Neuronal stem cell (in vitro differentiated cells): Measurements from ENCODE around the gene GRN.
"Not testable (repeated sequence)": the region's sequence is repeated elsewhere in the genome, so short reads cannot be mapped to it uniquely, and the experiment has no call there.

ENCODE experiments used
- DNase-seq: peaks from one replicate; pipeline ENCODE4 v3.0.0-alpha.2; 2013; ENCODE audit warnings: low spot score
- H2AFZ ChIP-seq: one replicate; pipeline ENCODE4 v1.6.1; 2013; ENCODE audit warnings: mild to moderate bottlenecking, low read length, inconsistent platforms
- H2AK5ac ChIP-seq: 2 replicates; pipeline ENCODE4 v1.6.1; 2013; ENCODE audit warnings: low read depth, mild to moderate bottlenecking, inconsistent platforms, low read length, moderate library complexity, mixed read lengths
- H2BK120ac ChIP-seq: 2 replicates; pipeline ENCODE4 v1.6.1; 2013; ENCODE audit warnings: low read depth, mild to moderate bottlenecking, inconsistent platforms, low read length, moderate library complexity, mixed read lengths
- H2BK12ac ChIP-seq: one replicate; pipeline ENCODE4 v1.6.1; 2013; ENCODE audit warnings: low read length, inconsistent platforms
- H2BK15ac ChIP-seq: 2 replicates; pipeline ENCODE4 v1.6.1; 2013; ENCODE audit warnings: mild to moderate bottlenecking, low read length, inconsistent platforms, mixed read lengths
- H2BK5ac ChIP-seq: one replicate; pipeline ENCODE4 v1.6.1; 2013; ENCODE audit warnings: inconsistent platforms, mild to moderate bottlenecking, low read length, moderate library complexity
- H3K14ac ChIP-seq: one replicate; pipeline ENCODE4 v1.6.1; 2013; ENCODE audit warnings: low read length, inconsistent platforms
- H3K18ac ChIP-seq: 2 replicates; pipeline ENCODE4 v1.6.1; 2013; ENCODE audit warnings: low read length, inconsistent platforms
- H3K23ac ChIP-seq: 2 replicates; pipeline ENCODE4 v1.6.1; 2013; ENCODE audit warnings: low read depth, mild to moderate bottlenecking, mixed read lengths, low read length, inconsistent platforms; ENCODE audit not compliant: poor library complexity
- H3K27ac ChIP-seq: replicated peaks from 3 replicates; pipeline ENCODE4 v1.5.1; 2013; ENCODE audit warnings: low read length, inconsistent platforms
- H3K27me3 ChIP-seq, 3 experiments: 2 replicates each; pipeline ENCODE4 v1.6.1; 2013; ENCODE audit warnings: low read length in 3 of 3, mild to moderate bottlenecking in 2 of 3, inconsistent platforms in 1 of 3, low read depth in 1 of 3, mixed read lengths in 1 of 3, moderate library complexity in 1 of 3; ENCODE audit not compliant: control insufficient read depth in 3 of 3, insufficient read depth in 3 of 3
- H3K36me3 ChIP-seq, 2 donors: replicated peaks in 1 of 2; 2 replicates each; pipeline ENCODE4 v1.6.1; 2013; ENCODE audit warnings: low read length in 2 of 2; ENCODE audit not compliant: control insufficient read depth in 2 of 2, insufficient read depth in 2 of 2
- H3K4ac ChIP-seq: 2 replicates; pipeline ENCODE4 v1.6.1; 2013; ENCODE audit warnings: inconsistent platforms, mild to moderate bottlenecking, low read length, moderate library complexity
- H3K4me1 ChIP-seq, 2 donors: 1 replicate in 1 of 2; 2 replicates in 1 of 2; pipeline ENCODE4 v1.6.1; 2013; ENCODE audit warnings: low read length in 2 of 2, low read depth in 1 of 2; ENCODE audit not compliant: control insufficient read depth in 2 of 2, insufficient read depth in 1 of 2
- H3K4me2 ChIP-seq: one replicate; pipeline ENCODE4 v1.6.1; 2013; ENCODE audit warnings: mild to moderate bottlenecking, low read length, inconsistent platforms; ENCODE audit not compliant: insufficient read depth, poor library complexity, severe bottlenecking
- H3K4me3 ChIP-seq, 2 donors: 2 replicates each; pipeline ENCODE4 v1.5.1; 2013; ENCODE audit warnings: low read length in 2 of 2, mild to moderate bottlenecking in 2 of 2, inconsistent platforms in 1 of 2, moderate library complexity in 1 of 2
- H3K79me1 ChIP-seq: one replicate; pipeline ENCODE4 v1.6.1; 2013; ENCODE audit warnings: low read depth, mild to moderate bottlenecking, inconsistent platforms, low read length, moderate library complexity
- H3K9ac ChIP-seq: one replicate; pipeline ENCODE4 v1.6.1; 2013; ENCODE audit warnings: mild to moderate bottlenecking, low read depth, low read length, inconsistent platforms; ENCODE audit not compliant: poor library complexity
- H3K9me3 ChIP-seq, 2 donors: replicated peaks in 1 of 2; 2 replicates each; pipeline versions ENCODE3 to v1.6.1; 2013; ENCODE audit warnings: low read length in 2 of 2, mild to moderate bottlenecking in 2 of 2, inconsistent platforms in 1 of 2, low read depth in 1 of 2, mixed read lengths in 1 of 2, moderate library complexity in 1 of 2; ENCODE audit not compliant: control insufficient read depth in 2 of 2, insufficient read depth in 1 of 2
- H4K8ac ChIP-seq: one replicate; pipeline ENCODE4 v1.6.1; 2013; ENCODE audit warnings: low read depth, mild to moderate bottlenecking, inconsistent platforms, low read length, moderate library complexity
- H4K91ac ChIP-seq: one replicate; pipeline ENCODE4 v1.6.1; 2013; ENCODE audit warnings: low read length, low read depth, mild to moderate bottlenecking, inconsistent platforms; ENCODE audit not compliant: poor library complexity
- WGBS, 2 donors: extraction: QIAGEN DNeasy Blood & Tissue Kit; methylation state at CpG; one replicate each; pipeline ENCODE4 v1.1.7; 2013; ENCODE audit warnings: missing lambda C conversion rate in 2 of 2, mixed read lengths in 1 of 2; ENCODE audit not compliant: insufficient read length in 2 of 2, insufficient replicate concordance in 1 of 2; ENCODE audit errors: extremely low coverage in 2 of 2; 5-methylcytosine and 5-hydroxymethylcytosine counted together

GRN gene

GRCh38 chr17:44324571-44325275 is 20.4 kb upstream of the GRN start, which contains the start of gene SLC25A39:
SLC25A39 (minus strand) TSS chr17:44324823; CDS start chr17:44323562, 1,261 bp downstream.
- Histone ChIP-seq H3K27ac (no peak within 1 kb of the TSS), H3K79me1 (peaks cover 12% of the 10 kb centered on the region), H3K4me3 (peak within 1 kb of the TSS; percentile 93 to 94), H3K27me3 (peaks cover 0 to 12% (median 2%) of the 10 kb centered on the region in 3 experiments), H3K14ac (peak within 1 kb of the TSS; percentile 89), H2AFZ (peak within 1 kb of the TSS; percentile 97), H2AK5ac (peak within 1 kb of the TSS; percentile 84), H3K9ac (peak within 1 kb of the TSS; percentile 97), H2BK120ac (no peak within 1 kb of the TSS), H3K23ac (peak within 1 kb of the TSS; percentile 98), H2BK5ac (peak within 1 kb of the TSS; percentile 82), H3K4ac (no peak within 1 kb of the TSS), H3K4me2 (peak within 1 kb of the TSS; percentile 96), H3K18ac (peak within 1 kb of the TSS; percentile 95), H2BK15ac (peak within 1 kb of the TSS; percentile 17), H3K4me1 (peaks cover 4 to 8% of the 10 kb centered on the region in 2 donors), H3K9me3 (no peaks in the 10 kb centered on the region), H3K36me3 (peaks cover 7 to 28% of the 10 kb centered on the region in 2 donors), H4K91ac (no peak within 1 kb of the TSS), H2BK12ac (no peak within 1 kb of the TSS), H4K8ac (peak within 1 kb of the TSS; percentile 65)
- DNase-seq: peak; percentile 88
- no CpG with 5 or more reads among the region's 85 CpGs for WGBS, 2 donors

- Histone ChIP-seq H3K9ac (no peak overlapping the region), H4K91ac (no peak overlapping the region), H2AFZ (no peak overlapping the region), H3K4ac (no peak overlapping the region), H3K23ac (peak overlapping the region; percentile 93), H3K4me2 (no peak overlapping the region), H3K4me1 (peaks cover 4 to 8% of the 10 kb centered on the region in 2 donors), H2BK5ac (no peak overlapping the region), H3K79me1 (peaks cover 12% of the 10 kb centered on the region), H2AK5ac (no peak overlapping the region), H2BK120ac (no peak overlapping the region), H2BK15ac (no peak overlapping the region), H3K36me3 (peaks cover 3 to 6% of the 10 kb centered on the region in 2 donors), H3K14ac (no peak overlapping the region), H3K18ac (no peak overlapping the region), H3K9me3 (no peaks in the 10 kb centered on the region), H3K4me3 (no peak overlapping the region), H4K8ac (no peak overlapping the region), H2BK12ac (no peak overlapping the region), H3K27ac (no peak overlapping the region), H3K27me3 (peaks cover 0 to 12% (median 2%) of the 10 kb centered on the region in 3 experiments)
- WGBS, 2 donors: no CpG with 5 or more reads among the region's 31 CpGs
- peak; percentile 89 for DNase-seq
These were observed 18.1 kb upstream of the GRN start for GRCh38 chr17:44326861-44327444.

GRCh38 chr17:44327715-44328449 is 17.2 kb upstream of the GRN start:
- Histone ChIP-seq H3K18ac (no peak overlapping the region), H3K4me2 (no peak overlapping the region), H2AFZ (no peak overlapping the region), H2BK12ac (no peak overlapping the region), H3K4ac (no peak overlapping the region), H4K8ac (no peak overlapping the region), H3K9ac (no peak overlapping the region), H3K27ac (no peak overlapping the region), H2BK15ac (no peak overlapping the region), H3K9me3 (no peaks in the 10 kb centered on the region), H3K4me1 (peaks cover 4 to 8% of the 10 kb centered on the region in 2 donors), H3K27me3 (peaks cover 0 to 12% (median 2%) of the 10 kb centered on the region in 3 experiments), H2BK120ac (no peak overlapping the region), H4K91ac (no peak overlapping the region), H3K79me1 (peaks cover 9% of the 10 kb centered on the region), H3K36me3 (no peaks in the 10 kb centered on the region), H2AK5ac (no peak overlapping the region), H3K4me3 (peak overlapping the region in 1 of 2 donors; percentile 29), H3K14ac (no peak overlapping the region), H3K23ac (no peak overlapping the region), H2BK5ac (no peak overlapping the region)
- WGBS, 2 donors: no CpG with 5 or more reads among the region's 7 CpGs
- DNase-seq: no peak

GRCh38 chr17:44329516-44329915 is 15.6 kb upstream of the GRN start:
- H3K9me3 ChIP-seq, H3K4me3 ChIP-seq, DNase-seq, H3K18ac ChIP-seq, H4K91ac ChIP-seq, H3K14ac ChIP-seq, H2BK12ac ChIP-seq, H2BK5ac ChIP-seq, H2AFZ ChIP-seq, H3K9ac ChIP-seq, H3K79me1 ChIP-seq, H2AK5ac ChIP-seq, H3K4ac ChIP-seq, H3K36me3 ChIP-seq, H3K4me1 ChIP-seq, H3K4me2 ChIP-seq, H3K23ac ChIP-seq, H2BK120ac ChIP-seq, H4K8ac ChIP-seq, H2BK15ac ChIP-seq, H3K27ac ChIP-seq: not testable (repeated sequence)
- H3K27me3 ChIP-seq: peaks cover 2 to 12% (median 11%) of the 10 kb centered on the region in 3 experiments
- WGBS, 2 donors: no CpG with 5 or more reads among the region's 7 CpGs
